PC-9 (cell line): ENCODE measurements around the gene PSPN. TPM values are rescaled to one million over a fixed set of nuclear protein-coding genes. Genes with fewer than 3 reads are reported as not detected.

Experiments used
- BruUV-seq: library from RNA; stranded (reverse); fragments of 400-500 nt; replicated peaks from 2 replicates; lab custom pipeline; 2021; lab: Mats Ljungman, UMichigan
- CTCF ChIA-PET: fragments of 300-600 bp; sonication (Branson Sonifier 250); formaldehyde crosslinking; loops from one replicate; lab custom pipeline; 2022; ENCODE audit warnings: antibody characterized with exemption; lab: Charles Lee
- POLR2A ChIA-PET: fragments of 300-600 bp; sonication (Branson Sonifier 250); formaldehyde crosslinking; loops from one replicate; lab custom pipeline; 2022; ENCODE audit warnings: antibody characterized with exemption; ENCODE audit not compliant: unreplicated experiment; lab: Charles Lee
- DNase-seq, 2 experiments: peaks; one replicate each; pipeline versions ENCODE4 v3.0.0 to v3.0.0-alpha.2; 2015 to 2022; ENCODE audit warnings: mixed read lengths in 1 of 2
- H2AFZ ChIP-seq: fragments of 200-600 bp; sonication (generic); 2 replicates; pipeline ENCODE4 v1.8.1; 2017; ENCODE audit warnings: antibody characterized with exemption
- H3F3A ChIP-seq: fragments of 200-600 bp; sonication (generic); 2 replicates; pipeline ENCODE4 v1.8.1; 2017; ENCODE audit warnings: antibody characterized with exemption, mild to moderate bottlenecking, low read depth; ENCODE audit not compliant: insufficient read depth
- H3K27ac ChIP-seq: fragments of 200-600 bp; sonication (generic); 2 replicates; pipeline ENCODE4 v1.6.1; 2016; ENCODE audit warnings: mixed run types
- H3K27me3 ChIP-seq: fragments of 200-600 bp; sonication (generic); 2 replicates; pipeline ENCODE4 v1.6.1; 2016; ENCODE audit warnings: low read depth, mixed run types; ENCODE audit not compliant: insufficient read depth
- H3K36me3 ChIP-seq: fragments of 200-600 bp; sonication (generic); 2 replicates; pipeline ENCODE4 v1.6.1; 2016; ENCODE audit warnings: low read depth, mixed run types
- H3K4me1 ChIP-seq: fragments of 200-600 bp; sonication (generic); replicated peaks from 2 replicates; pipeline ENCODE4 v1.6.1; 2016; ENCODE audit warnings: mixed run types; ENCODE audit not compliant: insufficient read depth
- H3K4me2 ChIP-seq: fragments of 200-600 bp; sonication (generic); 2 replicates; pipeline ENCODE4 v1.6.1; 2017; ENCODE audit warnings: mixed run types
- H3K4me3 ChIP-seq: fragments of 200-600 bp; sonication (generic); 2 replicates; pipeline ENCODE4 v1.6.1; 2016; ENCODE audit warnings: mixed run types
- H3K79me2 ChIP-seq: fragments of 200-600 bp; sonication (generic); 2 replicates; pipeline ENCODE4 v1.6.1; 2017; ENCODE audit warnings: low read depth, mixed run types
- H3K9me2 ChIP-seq: fragments of 200-600 bp; sonication (generic); 2 replicates; pipeline ENCODE4 v1.8.1; 2017; ENCODE audit warnings: mild to moderate bottlenecking; ENCODE audit not compliant: insufficient read depth
- H3K9me3 ChIP-seq: fragments of 200-600 bp; sonication (generic); 2 replicates; pipeline ENCODE4 v1.8.1; 2016; ENCODE audit warnings: low read depth; ENCODE audit not compliant: insufficient read depth
- H4K20me1 ChIP-seq: fragments of 200-600 bp; sonication (generic); 2 replicates; pipeline ENCODE4 v1.8.1; 2017; ENCODE audit not compliant: insufficient read depth
- EZH2 ChIP-seq: fragments of 200-600 bp; sonication (generic); IDR thresholded peaks from 2 replicates; pipeline ENCODE4 v1.8.0; 2017; ENCODE audit warnings: antibody characterized with exemption, low read depth
- intact Hi-C: fragments of 100-400 bp; cut with micrococcal nuclease; formaldehyde crosslinking; loops from one replicate; pipeline ENCODE4 v1.10.0; 2022; ENCODE audit not compliant: unreplicated experiment
- total RNA-seq: library from RNA; stranded (reverse); gene quantifications from 2 replicates; pipeline ENCODE4 v1.2.3, GENCODE V29; 2021
- TF ChIP-seq, protein P1 (sequence below): fragments of 200-600 bp; sonication (generic); conservative IDR thresholded peaks from 2 replicates; pipeline ENCODE4 v1.6.1; 2017; ENCODE audit warnings: mixed run types, antibody characterized with exemption, mild to moderate bottlenecking, moderate library complexity

PSPN gene
- total RNA-seq, 1 experiment from 2014 or later, result 1.3 TPM

DNA sequence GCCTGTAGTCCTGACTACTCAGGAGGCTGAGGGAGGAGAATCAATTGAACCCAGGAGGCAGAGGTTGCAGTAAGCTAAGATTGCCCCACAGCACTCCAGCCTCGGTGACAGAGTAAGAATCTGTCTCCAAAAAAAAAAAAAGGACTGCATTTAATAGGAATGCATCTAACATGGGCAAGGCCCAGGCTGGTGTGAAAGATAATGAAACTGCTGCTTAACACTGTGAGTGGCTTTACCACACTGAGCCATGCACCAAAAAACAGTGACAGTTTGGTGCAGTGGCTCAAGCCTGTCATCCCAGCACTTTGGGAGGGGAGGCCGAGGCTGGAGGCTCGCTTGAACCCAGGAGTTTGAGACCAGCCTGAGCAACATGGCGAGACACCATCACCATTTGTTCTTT lies 8.6 kb upstream of the PSPN start:
- ChIA-PET POLR2A (no interaction called here), CTCF (no interaction called here)
- BruUV-seq, result no TSS peak
- no peaks in the 10 kb centered on the region for H3K9me2 ChIP-seq
- no peaks in the 10 kb centered on the region for H3F3A ChIP-seq
- TF ChIP-seq EZH2, result no peak
- TF ChIP-seq, protein P1, sequence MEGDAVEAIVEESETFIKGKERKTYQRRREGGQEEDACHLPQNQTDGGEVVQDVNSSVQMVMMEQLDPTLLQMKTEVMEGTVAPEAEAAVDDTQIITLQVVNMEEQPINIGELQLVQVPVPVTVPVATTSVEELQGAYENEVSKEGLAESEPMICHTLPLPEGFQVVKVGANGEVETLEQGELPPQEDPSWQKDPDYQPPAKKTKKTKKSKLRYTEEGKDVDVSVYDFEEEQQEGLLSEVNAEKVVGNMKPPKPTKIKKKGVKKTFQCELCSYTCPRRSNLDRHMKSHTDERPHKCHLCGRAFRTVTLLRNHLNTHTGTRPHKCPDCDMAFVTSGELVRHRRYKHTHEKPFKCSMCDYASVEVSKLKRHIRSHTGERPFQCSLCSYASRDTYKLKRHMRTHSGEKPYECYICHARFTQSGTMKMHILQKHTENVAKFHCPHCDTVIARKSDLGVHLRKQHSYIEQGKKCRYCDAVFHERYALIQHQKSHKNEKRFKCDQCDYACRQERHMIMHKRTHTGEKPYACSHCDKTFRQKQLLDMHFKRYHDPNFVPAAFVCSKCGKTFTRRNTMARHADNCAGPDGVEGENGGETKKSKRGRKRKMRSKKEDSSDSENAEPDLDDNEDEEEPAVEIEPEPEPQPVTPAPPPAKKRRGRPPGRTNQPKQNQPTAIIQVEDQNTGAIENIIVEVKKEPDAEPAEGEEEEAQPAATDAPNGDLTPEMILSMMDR, result no peak
- no peak overlapping the region for H3K27ac ChIP-seq
- no peaks in the 10 kb centered on the region for H4K20me1 ChIP-seq
- H3K4me1 ChIP-seq, result no peaks in the 10 kb centered on the region
- no peak overlapping the region for H2AFZ ChIP-seq
- no peaks in the 10 kb centered on the region for H3K9me3 ChIP-seq
- no peaks in the 10 kb centered on the region for H3K79me2 ChIP-seq
- intact Hi-C loops, result no loop called here
- H3K4me3 ChIP-seq, result no peak overlapping the region
- DNase-seq, result no peak
- H3K27me3 ChIP-seq, result no peaks in the 10 kb centered on the region
- no peaks in the 10 kb centered on the region for H3K36me3 ChIP-seq
- H3K4me2 ChIP-seq, result no peak overlapping the region

DNA sequence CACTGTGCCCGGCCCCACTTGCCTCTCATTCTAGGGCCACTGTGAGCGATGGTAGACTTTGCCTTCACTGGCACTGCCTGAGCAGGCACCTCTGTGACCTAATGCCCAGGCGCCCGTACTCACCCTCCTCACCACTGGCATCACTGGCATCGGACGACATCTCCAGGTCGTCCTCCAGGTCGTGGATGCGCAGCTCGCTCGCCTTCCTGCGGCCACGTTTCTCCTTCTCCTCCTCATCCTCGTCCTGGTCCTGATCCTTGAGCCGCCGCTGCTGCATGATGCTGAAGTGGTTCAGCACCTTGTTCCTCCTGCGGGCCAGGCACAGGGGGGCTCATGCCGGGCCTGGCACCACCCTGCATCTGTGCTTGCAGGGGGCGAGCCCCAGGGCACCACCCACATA lies 7.5 kb upstream of the PSPN start:
- Histone ChIP-seq H3K9me3 (no peaks in the 10 kb centered on the region), H2AFZ (no peak overlapping the region), H3F3A (no peaks in the 10 kb centered on the region), H3K27me3 (no peaks in the 10 kb centered on the region), H3K4me1 (no peaks in the 10 kb centered on the region), H3K9me2 (no peaks in the 10 kb centered on the region), H3K4me3 (no peak overlapping the region), H3K27ac (no peak overlapping the region), H3K79me2 (no peaks in the 10 kb centered on the region), H3K4me2 (no peak overlapping the region), H3K36me3 (no peaks in the 10 kb centered on the region), H4K20me1 (no peaks in the 10 kb centered on the region)
- no peak for TF ChIP-seq EZH2
- TF ChIP-seq, protein P1, result no peak
- CTCF ChIA-PET, result no interaction called here
- POLR2A ChIA-PET, result no interaction called here
- intact Hi-C loops, result no loop called here
- BruUV-seq, result no TSS peak
- DNase-seq, result no peak

DNA sequence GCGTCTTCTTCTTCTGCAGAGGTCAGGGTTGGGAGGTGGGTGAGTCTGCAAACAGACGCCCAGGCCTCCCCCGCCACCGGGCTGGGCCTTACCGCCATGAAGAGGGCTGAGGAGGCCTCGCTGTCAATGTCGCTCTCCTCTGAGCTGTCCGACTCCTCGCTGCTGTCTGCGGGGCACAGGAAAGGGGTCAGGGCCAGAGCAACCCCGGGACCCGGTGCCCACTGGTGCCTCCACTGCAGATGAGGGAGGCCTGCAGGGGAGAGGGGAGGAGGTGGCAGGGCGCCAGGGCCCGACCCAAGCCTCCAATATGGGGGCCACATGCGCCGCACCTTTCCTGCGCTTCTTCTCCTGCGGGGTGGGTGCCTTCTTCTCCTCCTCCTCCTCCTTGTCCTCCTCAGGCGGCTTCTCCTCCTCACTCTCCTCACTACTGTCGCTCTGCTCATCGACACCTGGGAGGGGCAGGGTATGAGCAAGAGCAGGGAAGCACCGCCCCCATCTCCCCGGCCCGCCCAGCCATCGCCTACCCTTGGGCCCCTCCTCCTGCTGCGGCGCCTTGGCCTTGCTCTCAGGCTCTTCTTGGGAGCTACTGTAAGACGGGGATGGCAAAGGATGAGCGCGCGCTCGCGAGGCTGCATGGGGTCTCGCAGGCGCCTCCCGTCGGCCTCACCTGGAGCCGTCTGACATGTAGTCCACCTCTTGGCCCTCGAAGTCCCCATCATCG lies 5.5 kb upstream of the PSPN start:
- POLR2A ChIA-PET, result no interaction called here
- H3K9me2 ChIP-seq, result no peaks in the 10 kb centered on the region

More for the DNA sequence above, 5.5 kb upstream of the PSPN start:
- no peaks in the 10 kb centered on the region for H3K4me1 ChIP-seq
- no peaks in the 10 kb centered on the region for H3F3A ChIP-seq
- no peaks in the 10 kb centered on the region for H3K9me3 ChIP-seq
- no peak overlapping the region for H2AFZ ChIP-seq
- no peaks in the 10 kb centered on the region for H3K79me2 ChIP-seq
- H3K4me3 ChIP-seq, result no peak overlapping the region
- CTCF ChIA-PET, result no interaction called here
- TF ChIP-seq, protein P1, result no peak
- no peak for TF ChIP-seq EZH2
- intact Hi-C loops, result no loop called here
- BruUV-seq, result TSS peak; percentile 39
- H3K4me2 ChIP-seq, result no peak overlapping the region
- DNase-seq, result no peak
- no peaks in the 10 kb centered on the region for H3K36me3 ChIP-seq
- no peak overlapping the region for H3K27ac ChIP-seq
- H3K27me3 ChIP-seq, result no peaks in the 10 kb centered on the region
- H4K20me1 ChIP-seq, result no peaks in the 10 kb centered on the region
